Raji (cell line): ENCODE data around the gene KRTAP4-16.
"Not testable (repeated sequence)": the region's sequence is repeated elsewhere in the genome, so short reads cannot be mapped to it uniquely, and the experiment has no call there.

ENCODE experiments used
- POLR2A ChIP-seq: IDR thresholded peaks from 2 replicates; pipeline ENCODE4 v1.6.1; 2011; ENCODE audit warnings: low read depth, low read length, control low read depth; ENCODE audit not compliant: insufficient read depth

KRTAP4-16 gene

DNA sequence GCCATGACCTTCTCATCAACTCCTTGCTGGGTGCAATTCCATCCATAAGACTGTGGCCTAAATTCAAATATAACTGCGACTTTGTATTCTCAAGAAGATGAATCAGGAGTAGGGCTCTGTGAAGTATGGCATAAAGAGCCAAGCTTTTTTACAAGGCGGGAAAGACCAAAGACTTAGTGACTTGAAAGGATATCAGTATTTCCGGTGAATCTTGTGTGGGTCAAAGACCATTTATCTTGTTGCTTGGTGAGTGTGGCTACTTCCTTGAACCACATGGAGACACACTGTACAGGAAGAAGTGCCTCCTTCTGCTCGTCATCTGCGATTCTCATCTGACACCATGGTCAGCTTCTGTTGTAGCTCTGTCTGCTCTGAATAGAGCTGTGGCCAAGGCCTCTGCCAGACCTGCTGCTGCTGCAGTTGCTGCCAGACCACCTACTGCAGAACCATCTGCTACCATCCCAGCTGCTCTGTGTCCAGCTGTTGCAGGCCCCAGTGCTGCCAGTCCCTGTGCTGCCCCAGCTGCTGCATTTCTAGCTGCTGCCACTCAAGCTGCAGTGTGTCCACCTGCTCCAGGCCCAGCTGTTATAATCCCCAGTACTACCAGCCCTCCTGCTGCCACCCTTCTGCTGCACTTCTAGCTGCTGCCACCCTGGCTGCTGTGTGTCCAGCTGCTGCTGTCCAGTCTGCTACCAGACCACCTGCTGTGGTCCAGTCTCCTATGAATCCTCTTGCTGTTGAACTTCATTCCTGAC is 30.2 kb downstream of the KRTAP4-16 start:
- no peak for TF ChIP-seq POLR2A

GRCh38 chr17:41069031-41069430 is 33.0 kb downstream of the KRTAP4-16 start:
- TF ChIP-seq POLR2A, result no peak

- no peak for TF ChIP-seq POLR2A
Observed at GRCh38 chr17:41067281-41067680, 34.7 kb downstream of the KRTAP4-16 start.

DNA sequence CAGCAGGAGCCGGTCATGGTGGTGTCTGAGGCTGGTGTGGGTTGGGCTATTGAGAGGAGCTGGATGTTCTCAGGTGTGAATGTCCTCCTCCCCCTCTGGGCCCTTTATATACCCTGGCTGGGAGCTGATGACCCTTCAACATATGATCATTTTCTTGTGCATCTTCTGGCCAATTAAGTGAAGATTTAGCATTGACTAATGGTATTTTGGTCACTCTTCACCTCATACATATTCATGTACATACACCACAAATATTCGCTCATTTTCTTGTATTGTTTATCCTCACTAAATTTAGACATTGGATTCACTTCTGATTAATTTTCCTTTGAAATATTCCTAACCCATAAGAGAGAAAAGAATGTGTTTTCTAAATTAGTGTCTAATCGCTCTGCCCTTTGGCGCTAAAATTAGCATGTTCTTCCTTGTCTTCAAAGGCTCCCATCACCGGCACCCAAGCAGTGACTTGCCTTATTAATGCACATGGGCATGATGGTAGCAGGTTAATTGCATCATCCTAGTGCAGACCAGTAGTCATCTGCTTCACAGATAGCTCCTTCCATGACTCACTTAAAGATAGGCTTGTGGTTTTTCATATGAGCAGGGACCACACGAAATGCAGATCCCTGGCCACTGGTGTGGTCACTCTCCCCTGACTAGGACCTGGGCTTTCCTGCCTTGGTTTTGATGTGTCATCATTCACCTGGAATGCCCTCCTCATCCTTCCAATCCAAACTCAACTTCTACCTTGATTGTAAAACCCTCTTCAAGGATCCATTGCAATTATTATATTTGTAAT is 36.0 kb downstream of the KRTAP4-16 start, which contains the start of gene KRTAP2-4:
KRTAP2-4 (minus strand) TSS at position 51 of the 796 bp plus-strand sequence; CDS start at position 17, 34 bp downstream.
- TF ChIP-seq POLR2A, result no peak

DNA sequence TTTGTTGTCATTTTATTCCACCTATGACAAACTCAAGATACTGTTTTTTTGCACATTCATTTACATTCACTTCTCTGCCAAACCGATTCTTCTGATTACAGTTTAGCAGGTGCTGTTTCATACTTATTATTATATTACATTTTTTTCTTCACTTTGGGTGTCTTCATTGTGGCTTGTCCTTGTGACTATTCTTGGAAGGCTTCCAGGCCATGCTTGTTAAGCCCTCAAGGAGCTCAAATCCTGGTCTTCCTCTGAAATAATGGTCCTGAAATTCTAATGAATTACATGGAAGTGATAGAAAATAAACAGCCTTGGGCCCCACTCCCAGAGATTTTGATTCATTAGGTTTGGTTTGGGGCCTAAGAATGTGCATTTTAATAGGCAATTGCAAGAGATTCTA is 37.7 kb downstream of the KRTAP4-16 start:
- no peak for TF ChIP-seq POLR2A

- TF ChIP-seq POLR2A, result no peak
Observed at GRCh38 chr17:41063449-41063848, 38.6 kb downstream of the KRTAP4-16 start.

DNA sequence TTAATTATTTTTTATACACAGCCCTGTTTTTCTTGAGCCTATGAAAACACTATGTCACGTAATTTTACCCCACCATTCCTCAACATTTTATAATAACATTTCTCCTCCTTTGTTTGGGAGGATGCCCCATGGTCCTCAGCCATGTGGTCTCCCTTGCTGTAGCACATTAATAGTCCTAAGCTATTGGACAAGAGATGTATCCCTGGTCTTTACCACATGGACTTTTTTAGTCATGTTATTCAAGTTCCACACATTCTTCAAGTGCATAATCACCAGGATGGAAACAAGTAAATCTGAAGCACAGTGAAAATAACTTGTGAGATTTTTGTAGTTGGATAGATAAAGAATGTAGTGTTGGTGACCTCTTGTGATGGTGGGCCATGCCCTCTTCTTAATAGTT is 40.0 kb downstream of the KRTAP4-16 start:
- TF ChIP-seq POLR2A, result no peak

GRCh38 chr17:41060052-41060604 is 41.9 kb downstream of the KRTAP4-16 start, which contains the start of gene KRTAP2-3:
Gene KRTAP2-3 (minus strand): TSS chr17:41060114. CDS start chr17:41060050, 64 bp downstream.
- TF ChIP-seq POLR2A, result no peak

- no peak for TF ChIP-seq POLR2A
Observed at GRCh38 chr17:41058741-41059140, 43.3 kb downstream of the KRTAP4-16 start.

- no peak for TF ChIP-seq POLR2A
Observed at GRCh38 chr17:41057547-41057946, 44.5 kb downstream of the KRTAP4-16 start.

DNA sequence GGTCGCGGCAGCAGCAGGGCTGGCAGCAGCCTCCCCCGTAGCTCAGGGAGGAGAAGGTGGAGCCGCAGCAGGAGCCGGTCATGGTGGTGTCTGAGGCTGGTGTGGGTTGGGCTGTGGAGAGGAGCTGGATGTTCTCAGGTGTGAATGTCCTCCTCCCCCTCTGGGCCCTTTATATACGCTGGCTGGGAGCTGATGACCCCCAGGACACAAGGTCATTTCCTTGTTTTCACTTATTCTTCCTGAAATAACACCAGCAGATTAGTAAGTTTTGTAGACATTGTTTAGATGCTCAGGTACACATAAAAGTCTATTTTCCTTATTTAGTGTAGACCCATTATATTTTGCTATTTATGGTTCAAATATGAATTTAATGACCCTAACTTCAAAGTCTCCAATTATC is 46.9 kb downstream of the KRTAP4-16 start, which contains the start of gene KRTAP2-2:
KRTAP2-2 (minus strand) TSS at position 101 of the 400 bp plus-strand sequence; CDS start at position 82, 19 bp downstream.
- TF ChIP-seq POLR2A, result not testable (repeated sequence)

- TF ChIP-seq POLR2A, result no peak
Observed at GRCh38 chr17:41054025-41054424, 48.0 kb downstream of the KRTAP4-16 start.

DNA sequence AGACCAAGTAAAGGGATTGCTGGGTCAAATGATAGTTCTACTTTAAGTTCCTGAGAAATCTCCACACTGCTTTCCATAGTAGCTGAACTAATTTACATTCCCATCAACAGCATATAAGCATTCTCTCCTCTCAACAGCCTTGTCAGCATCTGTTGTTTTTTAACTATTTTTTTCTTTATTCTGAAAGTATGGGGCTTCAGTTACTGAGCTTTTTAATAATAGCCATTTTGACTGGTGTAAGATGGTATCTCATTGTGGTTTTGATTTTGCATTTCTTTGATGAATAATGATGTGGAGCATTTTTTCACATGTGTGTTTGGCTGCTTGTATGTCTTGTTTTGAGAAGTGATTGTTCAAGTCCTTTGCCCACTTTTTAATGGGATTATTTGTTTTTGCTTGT is 49.4 kb downstream of the KRTAP4-16 start:
- TF ChIP-seq POLR2A, result no peak
